ENCODE results near the gene HOXB8.

The HOXB8 gene

DNA sequence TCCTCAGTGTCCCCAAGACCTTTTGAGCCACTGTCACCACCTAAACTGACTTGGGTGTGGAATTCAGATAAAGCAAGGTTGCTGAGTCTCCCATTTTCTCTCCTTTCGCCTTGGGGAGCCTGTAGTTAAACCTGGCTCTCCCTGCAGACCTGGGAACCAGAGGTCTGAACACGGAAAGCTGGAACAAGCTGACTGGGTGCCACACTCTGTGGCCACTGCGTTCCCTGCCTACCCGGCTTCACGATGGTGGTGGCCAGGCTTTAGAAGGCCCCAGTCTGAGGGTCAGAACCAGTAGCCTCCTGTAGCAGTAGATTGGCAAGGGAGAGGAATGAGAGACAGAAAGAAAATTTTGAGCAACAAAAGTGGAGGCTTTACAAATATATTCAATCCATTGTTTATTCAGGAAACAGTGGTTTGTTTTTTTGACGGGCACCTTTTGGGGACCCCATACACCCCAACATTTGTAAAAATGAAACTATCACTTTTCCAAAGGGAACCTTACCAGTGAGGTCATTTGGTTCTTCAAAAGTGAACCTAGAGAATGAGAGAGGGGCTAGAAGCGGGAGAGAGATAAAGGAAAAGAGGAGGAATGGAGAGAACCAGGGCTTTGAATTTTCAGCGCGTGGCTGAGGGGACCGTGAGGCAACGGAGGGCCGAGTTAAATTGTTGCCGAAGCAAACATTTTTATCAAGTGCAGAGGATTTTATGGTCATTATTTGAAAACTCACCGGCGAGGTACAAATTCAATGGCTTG lies 1.8 kb upstream of the HOXB8 start:
- Mint-ChIP-seq H3K27ac (peak overlapping the region; percentile 100), H3K27me3 (ENCODE audit: low read depth, poor library complexity) (peaks cover 9% of the 10 kb centered on the region), H3K36me3 (ENCODE audit: low read depth) (peaks cover 38% of the 10 kb centered on the region), H3K9me3 (no peaks in the 10 kb centered on the region), H3K4me3 (peak overlapping the region; percentile 99), H3K4me1 (peaks cover 59% of the 10 kb centered on the region)
- DNase-seq, result no peak
- TF ChIP-seq, protein P1, sequence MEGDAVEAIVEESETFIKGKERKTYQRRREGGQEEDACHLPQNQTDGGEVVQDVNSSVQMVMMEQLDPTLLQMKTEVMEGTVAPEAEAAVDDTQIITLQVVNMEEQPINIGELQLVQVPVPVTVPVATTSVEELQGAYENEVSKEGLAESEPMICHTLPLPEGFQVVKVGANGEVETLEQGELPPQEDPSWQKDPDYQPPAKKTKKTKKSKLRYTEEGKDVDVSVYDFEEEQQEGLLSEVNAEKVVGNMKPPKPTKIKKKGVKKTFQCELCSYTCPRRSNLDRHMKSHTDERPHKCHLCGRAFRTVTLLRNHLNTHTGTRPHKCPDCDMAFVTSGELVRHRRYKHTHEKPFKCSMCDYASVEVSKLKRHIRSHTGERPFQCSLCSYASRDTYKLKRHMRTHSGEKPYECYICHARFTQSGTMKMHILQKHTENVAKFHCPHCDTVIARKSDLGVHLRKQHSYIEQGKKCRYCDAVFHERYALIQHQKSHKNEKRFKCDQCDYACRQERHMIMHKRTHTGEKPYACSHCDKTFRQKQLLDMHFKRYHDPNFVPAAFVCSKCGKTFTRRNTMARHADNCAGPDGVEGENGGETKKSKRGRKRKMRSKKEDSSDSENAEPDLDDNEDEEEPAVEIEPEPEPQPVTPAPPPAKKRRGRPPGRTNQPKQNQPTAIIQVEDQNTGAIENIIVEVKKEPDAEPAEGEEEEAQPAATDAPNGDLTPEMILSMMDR (IDR thresholded peaks at IDR 0.05), result no peak

DNA sequence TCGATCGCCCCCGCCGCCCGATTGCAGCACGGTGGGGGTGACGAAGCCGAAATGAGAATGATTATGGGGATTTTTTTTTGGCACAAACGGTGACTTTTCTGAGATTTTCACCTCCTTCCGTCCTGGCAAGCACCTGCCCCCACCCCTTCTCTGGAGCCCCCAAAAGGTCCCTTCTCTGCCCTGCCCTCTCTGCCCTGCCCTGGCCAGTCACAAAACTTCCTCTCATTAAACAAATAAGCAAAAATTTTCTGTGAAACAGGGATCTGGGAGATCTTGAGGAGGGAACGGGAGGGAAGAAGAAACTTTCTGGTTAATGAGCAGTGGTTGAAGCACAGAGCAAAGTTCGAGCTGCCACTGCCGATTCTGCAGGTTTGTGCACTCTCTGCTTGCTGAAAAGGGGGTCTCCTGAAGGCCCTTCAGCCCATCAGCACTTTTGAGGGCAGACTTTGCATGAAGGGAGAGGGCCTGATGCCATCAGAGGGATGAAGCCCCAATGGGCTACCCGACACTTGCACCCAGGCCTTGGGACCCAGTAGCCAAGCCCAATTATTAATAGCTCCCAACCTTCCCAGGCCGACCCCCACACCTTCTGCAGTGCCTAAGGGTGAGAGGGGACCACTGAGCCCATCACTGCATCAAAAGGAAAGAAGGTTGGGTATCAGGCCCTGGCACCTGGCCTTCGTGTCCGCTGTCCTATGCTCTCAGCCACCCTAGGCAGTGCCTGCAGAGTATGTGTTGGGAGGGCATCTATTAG lies 1.0 kb upstream of the HOXB8 start:
- peaks cover 6% of the 10 kb centered on the region for H3K27me3 Mint-ChIP-seq (ENCODE audit: low read depth, poor library complexity)
- no peaks in the 10 kb centered on the region for H3K9me3 Mint-ChIP-seq
- peak overlapping the region; percentile 100 for H3K27ac Mint-ChIP-seq
- peaks cover 31% of the 10 kb centered on the region for H3K36me3 Mint-ChIP-seq (ENCODE audit: low read depth)
- H3K4me1 Mint-ChIP-seq, result peaks cover 52% of the 10 kb centered on the region
- DNase-seq, result no peak
- H3K4me3 Mint-ChIP-seq, result peak overlapping the region; percentile 99
- TF ChIP-seq, protein P1 (IDR thresholded peaks at IDR 0.05), result no peak

DNA sequence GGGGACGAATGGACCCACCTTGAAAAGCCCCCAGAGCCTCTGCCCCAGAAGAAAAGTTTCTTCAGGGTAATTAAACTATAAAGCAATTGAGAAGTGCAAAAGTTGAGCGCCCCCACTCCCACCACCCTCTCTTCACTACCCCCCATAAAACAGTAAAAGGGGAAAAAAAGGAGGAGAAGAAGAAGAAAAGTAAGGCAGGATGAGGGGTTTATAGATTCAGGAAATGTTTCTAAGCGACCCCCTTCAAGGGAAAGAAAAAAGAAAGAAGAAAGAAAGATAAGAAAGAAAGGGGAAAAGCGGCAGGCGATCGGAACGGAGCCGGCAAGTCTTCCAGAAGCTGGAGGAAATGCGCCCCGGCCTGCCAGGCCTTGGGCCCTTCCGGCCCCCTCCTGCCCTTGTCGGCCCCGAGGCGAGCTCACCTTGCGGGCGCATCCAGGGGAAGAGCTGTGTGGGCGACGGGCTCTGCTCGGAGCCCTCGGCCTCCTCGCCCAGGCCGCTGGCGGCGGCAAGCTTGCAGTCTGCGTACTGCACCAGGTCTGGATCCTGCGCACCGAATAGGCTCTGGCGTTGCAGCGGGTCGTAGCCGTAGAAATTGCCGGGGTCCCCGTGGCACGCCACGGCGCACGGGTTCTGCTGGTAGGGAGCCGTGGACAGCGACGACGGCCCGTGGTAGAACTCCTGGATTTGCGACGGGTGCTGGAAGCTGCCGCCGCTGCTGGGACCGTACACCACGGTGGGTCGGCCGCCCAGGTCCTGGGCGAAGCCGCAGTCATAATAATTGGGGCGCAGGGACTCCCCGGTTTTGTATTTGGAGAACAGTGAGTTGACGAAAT lies 1.0 kb downstream of the HOXB8 start:
- DNase-seq, result peak; percentile 61
- peaks cover 9% of the 10 kb centered on the region for H3K27me3 Mint-ChIP-seq (ENCODE audit: low read depth, poor library complexity)
- peak overlapping the region; percentile 100 for H3K27ac Mint-ChIP-seq
- no peaks in the 10 kb centered on the region for H3K9me3 Mint-ChIP-seq
- TF ChIP-seq, protein P1 (IDR thresholded peaks at IDR 0.05), result no peak
- H3K36me3 Mint-ChIP-seq (ENCODE audit: low read depth), result peaks cover 26% of the 10 kb centered on the region
- H3K4me1 Mint-ChIP-seq, result peaks cover 49% of the 10 kb centered on the region
- H3K4me3 Mint-ChIP-seq, result peak overlapping the region; percentile 99

DNA sequence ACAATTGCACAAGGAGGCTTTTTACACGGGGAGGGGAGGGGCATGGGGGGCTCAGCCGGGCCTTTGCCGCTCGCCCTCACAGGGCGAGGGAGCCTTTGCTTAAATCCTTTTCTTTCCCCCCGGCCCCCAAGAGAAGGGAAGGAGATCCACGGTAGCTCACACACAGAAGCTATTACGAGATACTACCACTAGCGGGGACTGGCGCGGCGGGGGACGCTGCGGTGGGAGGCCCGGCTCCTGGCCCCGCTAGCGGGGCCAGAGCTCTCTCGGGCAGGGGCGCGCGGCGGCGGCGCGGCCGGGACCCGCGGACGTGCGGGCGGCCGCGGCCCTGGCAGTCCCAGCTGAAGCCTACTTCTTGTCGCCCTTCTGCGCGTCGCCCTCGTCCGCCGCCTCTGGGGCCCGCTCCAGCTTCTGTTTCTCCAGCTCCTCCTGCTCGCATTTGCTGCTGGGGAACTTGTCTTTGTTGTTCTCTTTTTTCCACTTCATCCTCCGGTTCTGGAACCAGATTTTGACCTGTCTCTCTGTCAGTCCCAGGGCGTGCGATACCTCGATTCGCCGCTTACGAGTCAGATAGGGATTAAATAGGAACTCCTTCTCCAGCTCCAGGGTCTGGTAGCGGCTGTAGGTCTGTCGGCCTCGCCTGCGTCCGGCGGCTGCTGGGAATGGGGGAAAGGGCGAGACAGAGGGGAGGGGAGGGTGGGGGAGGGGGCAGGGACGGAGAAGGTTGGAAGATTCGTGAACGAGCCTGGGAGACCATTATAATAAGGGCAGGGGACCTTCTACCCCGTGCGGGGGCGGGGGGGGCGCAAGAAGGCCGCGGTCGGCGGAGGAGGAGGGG lies 2.0 kb downstream of the HOXB8 start:
- peaks cover 48% of the 10 kb centered on the region for H3K4me1 Mint-ChIP-seq
- no peaks in the 10 kb centered on the region for H3K9me3 Mint-ChIP-seq
- peak overlapping the region; percentile 100 for H3K27ac Mint-ChIP-seq
- H3K36me3 Mint-ChIP-seq (ENCODE audit: low read depth), result peaks cover 26% of the 10 kb centered on the region
- peak overlapping the region; percentile 99 for H3K4me3 Mint-ChIP-seq
- DNase-seq, result peak; percentile 56
- TF ChIP-seq, protein P1 (IDR thresholded peaks at IDR 0.05), result no peak
- H3K27me3 Mint-ChIP-seq (ENCODE audit: low read depth, poor library complexity), result peaks cover 9% of the 10 kb centered on the region

DNA sequence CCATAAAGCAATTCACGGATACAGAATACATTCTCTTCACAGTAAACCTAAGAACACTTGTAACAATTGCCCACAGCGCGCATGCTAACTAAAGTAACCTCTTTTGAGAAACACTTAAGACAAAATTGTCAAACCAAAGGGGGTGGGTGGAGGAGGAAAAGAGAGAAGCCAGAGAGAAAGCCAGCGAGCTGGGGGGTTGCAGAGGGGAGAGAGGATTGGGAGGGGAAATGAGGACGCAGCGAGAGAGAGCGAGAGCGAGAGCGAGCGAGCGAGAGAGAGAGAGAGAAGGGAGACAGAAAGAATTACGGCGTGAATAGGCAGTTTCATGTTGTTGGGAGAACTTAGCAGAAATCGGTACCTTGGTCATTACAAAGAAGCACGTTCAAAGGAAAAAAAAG lies 2.6 kb downstream of the HOXB8 start:
- TF ChIP-seq, protein P1 (IDR thresholded peaks at IDR 0.05), result no peak
- H3K4me1 Mint-ChIP-seq, result peaks cover 50% of the 10 kb centered on the region
- H3K9me3 Mint-ChIP-seq, result no peaks in the 10 kb centered on the region
- no peak for DNase-seq
- peak overlapping the region; percentile 99 for H3K4me3 Mint-ChIP-seq
- H3K27me3 Mint-ChIP-seq (ENCODE audit: low read depth, poor library complexity), result peaks cover 9% of the 10 kb centered on the region
- H3K27ac Mint-ChIP-seq, result peak overlapping the region; percentile 100
- H3K36me3 Mint-ChIP-seq (ENCODE audit: low read depth), result peaks cover 30% of the 10 kb centered on the region
